K562 (cell line): Measurements from ENCODE around the gene NRF1. TPM values are rescaled to one million over a fixed set of nuclear protein-coding genes. Genes with fewer than 3 reads are reported as not detected.

ENCODE experiments used
- ELF4 ChIP-seq: fragments of 450-650 bp; formaldehyde crosslinking; IDR thresholded peaks from 2 replicates; pipeline ENCODE4 v1.4.0; 2022; ENCODE audit warnings: missing genetic modification characterization
- HLTF ChIP-seq: fragments of 450-650 bp; IDR thresholded peaks from 2 replicates; pipeline ENCODE4 v1.6.1; 2016
- HMGN3 ChIP-seq: IDR thresholded peaks from 2 replicates; pipeline ENCODE4 v1.6.1; 2011; ENCODE audit warnings: borderline replicate concordance, low read depth, mild to moderate bottlenecking, mixed read lengths, low read length; ENCODE audit not compliant: insufficient read length; ENCODE audit errors: extremely low read depth
- PBX2 ChIP-seq, 2 experiments: IDR thresholded peaks in 1 of 2; conservative IDR thresholded peaks in 1 of 2; 2 replicates each; pipeline ENCODE4 v1.6.1; 2016; ENCODE audit warnings: low read depth in 2 of 2, mild to moderate bottlenecking in 1 of 2, missing compliant biosample characterization in 1 of 2, missing genetic modification characterization in 1 of 2, moderate library complexity in 1 of 2
- ZNF217 ChIP-seq: sonication (generic); formaldehyde crosslinking; IDR thresholded peaks from 2 replicates; pipeline ENCODE4 v1.8.0; 2022; ENCODE audit warnings: mild to moderate bottlenecking, missing genetic modification reagents
- polyA plus RNA-seq, 8 experiments: library from polyadenylated mRNA; depleted of rRNA in 4 of 8; stranded (reverse) in 5 of 8; unstranded in 3 of 8; fragments of >200 nt; fragmentation: Nextera tagmentation in 2 of 8; fragmentation: Illumina TruSeq in 1 of 8; extraction: Ambion mirVana in 2 of 8; extraction: Trizol in 1 of 8; gene quantifications; 2 replicates each; pipeline versions ENCODE4 v1.2.1 to v1.2.3, GENCODE V29; 2011 to 2014; ENCODE audit warnings: inconsistent platforms in 1 of 8, missing spikeins in 1 of 8
- total RNA-seq, 7 experiments: library from RNA; depleted of rRNA in 6 of 7; stranded (reverse); fragments of >200 nt in 6 of 7; fragmentation: Illumina TruSeq in 2 of 7; extraction: Trizol in 2 of 7; gene quantifications; 2 replicates each; pipeline versions ENCODE4 v1.2.1 to v1.2.3, GENCODE V29; 2011 to 2021; ENCODE audit warnings: low replicate concordance in 1 of 7
- TF ChIP-seq, protein P1 (sequence below): fragments of 250-450 bp; sonication (Bioruptor Pico); IDR thresholded peaks from 2 replicates; pipeline ENCODE4 v1.5.0; 2021

Gene NRF1
- total and polyA plus RNA-seq, 9 of the 15 experiments (the other 6 are each of a cell fraction or from before 2014, with no cell fraction given), result 8.6 to 28.8 (median 20.3) TPM

- TF ChIP-seq, protein P1, sequence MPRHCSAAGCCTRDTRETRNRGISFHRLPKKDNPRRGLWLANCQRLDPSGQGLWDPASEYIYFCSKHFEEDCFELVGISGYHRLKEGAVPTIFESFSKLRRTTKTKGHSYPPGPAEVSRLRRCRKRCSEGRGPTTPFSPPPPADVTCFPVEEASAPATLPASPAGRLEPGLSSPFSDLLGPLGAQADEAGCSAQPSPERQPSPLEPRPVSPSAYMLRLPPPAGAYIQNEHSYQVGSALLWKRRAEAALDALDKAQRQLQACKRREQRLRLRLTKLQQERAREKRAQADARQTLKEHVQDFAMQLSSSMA (CRISPR knock-in tag), result no peak
- TF ChIP-seq PBX2 (CRISPR knock-in tag; IDR thresholded peaks at IDR 0.05; ENCODE audit: low read depth) (no peak), PBX2 (tag; conservative IDR thresholded peaks at IDR 0.05; ENCODE audit: low read depth) (no peak), ELF4 (no peak), HMGN3 (no peak), HLTF (no peak), ZNF217 (no peak)
Measured at GRCh38 chr7:129803546-129804081, 192.1 kb downstream of the NRF1 start (continued).
